HCT116 (cell line): ENCODE data around the gene ZBTB7C. TPM values are rescaled to one million over a fixed set of nuclear protein-coding genes. Genes with fewer than 3 reads are reported as not detected.

Source experiments
- ATAC-seq: fragments of 200-7000 bp; cut with Tn5 transposase; 2 replicates; pipeline ENCODE4 v1.9.1; 2020; ENCODE audit warnings: mild to moderate bottlenecking, moderate library complexity
- BruUV-seq: library from RNA; stranded (reverse); fragments of 400-500 nt; replicated peaks from 2 replicates; lab custom pipeline; 2021; lab: Mats Ljungman, UMichigan
- CTCF ChIA-PET: fragments of 300-600 bp; sonication (Branson Sonifier 250); formaldehyde crosslinking; loops from one replicate; lab custom pipeline; 2021; ENCODE audit warnings: antibody characterized with exemption; lab: Charles Lee
- POLR2A ChIA-PET: fragments of 300-600, 350-600 bp; sonication (Branson Sonifier 250); formaldehyde crosslinking; loops from one replicate; lab custom pipeline; 2021; ENCODE audit warnings: antibody characterized with exemption; lab: Charles Lee
- RAD21 ChIA-PET, 2 experiments: fragments of 300-600 bp; sonication (Branson Sonifier 250); formaldehyde crosslinking; loops; one replicate each; lab custom pipeline; 2023; ENCODE audit warnings: low total read pairs in 2 of 2; ENCODE audit not compliant: uncharacterized antibody in 2 of 2, unreplicated experiment in 2 of 2, low non-redundant PET in 1 of 2; lab: Charles Lee
- DNase-seq: peaks from one replicate; pipeline ENCODE4 v3.0.0-alpha.2; 2010; ENCODE audit warnings: low read depth, low spot score
- H2AFZ ChIP-seq: fragments of 200-600 bp; shearing (Covaris generic), sonication (generic); 2 replicates; pipeline ENCODE4 v1.6.1; 2017; ENCODE audit warnings: low read depth, mixed run types, mixed read lengths, antibody characterized with exemption, low read length; ENCODE audit not compliant: poor library complexity, severe bottlenecking
- H3K27ac ChIP-seq: 2 replicates; pipeline ENCODE4 v1.5.1; 2012; ENCODE audit warnings: low read depth, low read length
- H3K27me3 ChIP-seq: fragments of 200-600 bp; sonication (generic); 2 replicates; pipeline ENCODE4 v1.6.1; 2016; ENCODE audit warnings: mixed run types, low read length, mixed read lengths; ENCODE audit not compliant: insufficient read depth
- H3K36me3 ChIP-seq, 2 experiments: fragments of 200-500 bp in 1 of 2; fragments of 200-600 bp in 1 of 2; sonication (Bioruptor generic) in 1 of 2; sonication (generic) in 1 of 2; 2 replicates each; pipeline versions ENCODE4 v1.5.1 to v1.6.1; 2014 to 2016; ENCODE audit warnings: low read length in 2 of 2, inconsistent platforms in 1 of 2, mixed read lengths in 1 of 2, mixed run types in 1 of 2; ENCODE audit not compliant: insufficient read depth in 2 of 2, control insufficient read depth in 1 of 2
- H3K4me1 ChIP-seq, 2 experiments: fragments of 200-600 bp in 1 of 2; sonication (generic) in 1 of 2; 2 replicates each; pipeline versions ENCODE4 v1.5.1 to v1.6.1; 2012 to 2017; ENCODE audit warnings: low read length in 2 of 2, inconsistent platforms in 1 of 2, mild to moderate bottlenecking in 1 of 2, mixed read lengths in 1 of 2, mixed run types in 1 of 2, moderate library complexity in 1 of 2; ENCODE audit not compliant: insufficient read depth in 2 of 2, control insufficient read depth in 1 of 2
- H3K4me2 ChIP-seq: fragments of 200-600 bp; sonication (generic); 2 replicates; pipeline ENCODE4 v1.6.1; 2017; ENCODE audit warnings: mixed run types, low read length, mixed read lengths
- H3K4me3 ChIP-seq, 2 experiments: fragments of 200-600 bp in 1 of 2; sonication (generic) in 1 of 2; replicated peaks in 1 of 2; 2 replicates each; pipeline ENCODE4 v1.5.1; 2011 to 2016; ENCODE audit warnings: low read length in 2 of 2, control low read depth in 1 of 2, low read depth in 1 of 2, mild to moderate bottlenecking in 1 of 2, mixed read lengths in 1 of 2, mixed run types in 1 of 2
- H3K79me2 ChIP-seq: fragments of 200-600 bp; sonication (generic); 2 replicates; pipeline ENCODE4 v1.6.1; 2017; ENCODE audit warnings: mild to moderate bottlenecking, mixed run types, low read length, moderate library complexity, mixed read lengths; ENCODE audit not compliant: insufficient read depth
- H3K9ac ChIP-seq: fragments of 200-600 bp; sonication (generic); 2 replicates; pipeline ENCODE4 v1.6.1; 2016; ENCODE audit warnings: low read length, mixed read lengths
- H3K9me2 ChIP-seq: fragments of 200-600 bp; sonication (generic), shearing (Covaris generic); 2 replicates; pipeline ENCODE4 v1.6.1; 2017; ENCODE audit warnings: mixed run types, mild to moderate bottlenecking, moderate library complexity; ENCODE audit not compliant: insufficient read depth
- H3K9me3 ChIP-seq, 2 experiments: fragments of 200-500 bp in 1 of 2; fragments of 200-600 bp in 1 of 2; sonication (Bioruptor generic) in 1 of 2; sonication (generic) in 1 of 2; 2 replicates each; pipeline ENCODE4 v1.6.1; 2014 to 2017; ENCODE audit warnings: low read length in 2 of 2, mixed read lengths in 2 of 2, inconsistent platforms in 1 of 2, low read depth in 1 of 2, mild to moderate bottlenecking in 1 of 2, mixed run types in 1 of 2, moderate library complexity in 1 of 2; ENCODE audit not compliant: control insufficient read depth in 1 of 2, insufficient read depth in 1 of 2
- H4K20me1 ChIP-seq: fragments of 200-600 bp; sonication (generic), shearing (Covaris generic); 2 replicates; pipeline ENCODE4 v1.6.1; 2017; ENCODE audit warnings: mixed run types, mild to moderate bottlenecking, moderate library complexity; ENCODE audit not compliant: insufficient read depth
- CBX3 ChIP-seq: IDR thresholded peaks from 2 replicates; pipeline ENCODE4 v1.6.1; 2012; ENCODE audit warnings: low read depth
- CEBPB ChIP-seq: IDR thresholded peaks from 2 replicates; pipeline ENCODE4 v1.6.1; 2012; ENCODE audit warnings: low read depth
- CTCF ChIP-seq, 3 experiments: fragments of 200-600 bp in 1 of 3; sonication (generic) in 1 of 3; IDR thresholded peaks in 2 of 3; conservative IDR thresholded peaks in 1 of 3; 2 replicates each; pipeline ENCODE4 v1.5.1; 2012 to 2017; ENCODE audit warnings: low read depth in 2 of 3, low read length in 2 of 3, antibody characterized with exemption in 1 of 3, borderline replicate concordance in 1 of 3, control low read depth in 1 of 3, mild to moderate bottlenecking in 1 of 3, mixed read lengths in 1 of 3, mixed run types in 1 of 3, moderate library complexity in 1 of 3; ENCODE audit not compliant: insufficient read depth in 1 of 3
- ELF1 ChIP-seq: IDR thresholded peaks from 2 replicates; pipeline ENCODE4 v1.6.1; 2012; ENCODE audit warnings: low read depth, borderline replicate concordance
- EZH2 ChIP-seq: fragments of 200-600 bp; sonication (generic); IDR thresholded peaks from 2 replicates; pipeline ENCODE4 v1.6.1; 2017; ENCODE audit warnings: antibody characterized with exemption, mixed run types
- EZH2phosphoT487 ChIP-seq: fragments of 200-600 bp; IDR thresholded peaks from 2 replicates; pipeline ENCODE4 v1.6.1; 2018; ENCODE audit warnings: antibody characterized with exemption, borderline replicate concordance
- POLR2AphosphoS5 ChIP-seq: IDR thresholded peaks from 2 replicates; pipeline ENCODE4 v1.6.1; 2011; ENCODE audit warnings: mild to moderate bottlenecking, low read depth, low read length, moderate library complexity
- REST ChIP-seq: IDR thresholded peaks from 2 replicates; pipeline ENCODE4 v1.6.1; 2012; ENCODE audit warnings: low read depth
- SP1 ChIP-seq: IDR thresholded peaks from 2 replicates; pipeline ENCODE4 v1.6.1; 2012; ENCODE audit warnings: low read depth
- TCF7L2 ChIP-seq: IDR thresholded peaks from 2 replicates; pipeline ENCODE4 v1.7.0; 2011; ENCODE audit warnings: borderline replicate concordance, inconsistent platforms; ENCODE audit not compliant: insufficient read depth, insufficient read length; ENCODE audit errors: extremely low read depth
- ZBTB33 ChIP-seq: IDR thresholded peaks from 2 replicates; pipeline ENCODE4 v1.6.1; 2011; ENCODE audit warnings: mild to moderate bottlenecking, low read length, moderate library complexity; ENCODE audit not compliant: insufficient replicate concordance; ENCODE audit errors: extremely low read depth
- ZNF274 ChIP-seq: fragments of 200-500 bp; sonication (Bioruptor generic); IDR thresholded peaks from 2 replicates; pipeline ENCODE4 v1.6.1; 2014; ENCODE audit warnings: mild to moderate bottlenecking, low read depth, low read length, inconsistent platforms
- intact Hi-C: fragments of 100-400 bp; cut with micrococcal nuclease; formaldehyde crosslinking; loops from 2 replicates; pipeline ENCODE4 v1.10.0; 2022
- total RNA-seq: library from RNA; stranded (reverse); gene quantifications from one replicate; pipeline ENCODE4 v1.2.1, GENCODE V29; 2021; ENCODE audit not compliant: unreplicated experiment

The ZBTB7C gene
- total RNA-seq, 1 experiment from 2014 or later: 0.37 TPM

- ChIA-PET RAD21 (no interaction called here), CTCF (no interaction called here), POLR2A (no interaction called here)
- Histone ChIP-seq H3K9me3 (no peaks in the 10 kb centered on the region), H3K4me2 (no peak overlapping the region), H3K9me2 (no peaks in the 10 kb centered on the region), H2AFZ (no peak overlapping the region), H3K79me2 (no peaks in the 10 kb centered on the region), H4K20me1 (no peaks in the 10 kb centered on the region), H3K27me3 (0 out of 2 replicates have a peak, but pooled peaks cover 3% of the 10 kb centered on the region), H3K27ac (no peak overlapping the region), H3K9ac (no peak overlapping the region), H3K4me1 (peaks cover 8 to 18% of the 10 kb centered on the region in 2 experiments; a peak in 3 of 4 replicates), H3K36me3 (no peaks in the 10 kb centered on the region), H3K4me3 (no peak overlapping the region)
- intact Hi-C loops: no loop called here
- TF ChIP-seq EZH2: no peak
- TF ChIP-seq CEBPB: no peak
- no peak for TF ChIP-seq ZBTB33
- no peak for TF ChIP-seq POLR2AphosphoS5
- TF ChIP-seq TCF7L2: no peak
- TF ChIP-seq SP1: no peak
- no peak for TF ChIP-seq REST
- no peak for TF ChIP-seq ZNF274
- TF ChIP-seq CTCF (IDR thresholded peaks at IDR 0.05 in 2 of 3, conservative IDR thresholded peaks at IDR 0.05 in 1 of 3; ENCODE audit: borderline replicate concordance in 1 of 3, insufficient read depth in 1 of 3, low read depth in 2 of 3, low read length in 2 of 3): no peak
- no peak for TF ChIP-seq ELF1
- TF ChIP-seq EZH2phosphoT487: no peak
- no peak for TF ChIP-seq CBX3
- DNase-seq: no peak
- no TSS peak for BruUV-seq
- no peak for ATAC-seq
These were observed 245.5 kb downstream of the ZBTB7C start for GRCh38 chr18:48163738-48164115.
